Heart left ventricle (tissue), 16 donors: ENCODE measurements around the gene OLIG2. TPM values are rescaled to one million over a fixed set of nuclear protein-coding genes. Genes with fewer than 3 reads are reported as not detected.

Source experiments
- ATAC-seq, 4 donors: fragments of 200-7000 bp; cut with Tn5 transposase; one replicate each; pipeline ENCODE4 v1.9.1; 2020 to 2022; ENCODE audit warnings: moderate library complexity in 4 of 4, mild to moderate bottlenecking in 3 of 4, moderate number of reproducible peaks in 1 of 4
- DNase-seq, 5 donors: peaks; one replicate each; pipeline ENCODE4 v3.0.0-alpha.2; 2020
- H3K27ac ChIP-seq, 12 donors: fragments of 200-600 bp; sonication (generic) in 4 of 12; one replicate each; pipeline versions ENCODE4 v1.5.0 to v1.8.0; 2016 to 2022; ENCODE audit warnings: mild to moderate bottlenecking in 2 of 12
- H3K27me3 ChIP-seq, 9 donors: fragments of 200-600 bp; sonication (generic) in 2 of 9; one replicate each; pipeline versions ENCODE4 v1.5.1 to v1.8.0; 2016 to 2022; ENCODE audit warnings: mild to moderate bottlenecking in 3 of 9
- H3K36me3 ChIP-seq, 9 donors: fragments of 200-600 bp; sonication (generic) in 2 of 9; one replicate each; pipeline versions ENCODE4 v1.5.0 to v1.8.0; 2018 to 2022; ENCODE audit warnings: mild to moderate bottlenecking in 2 of 9
- H3K4me1 ChIP-seq, 12 donors: fragments of 200-600 bp; sonication (generic) in 4 of 12; one replicate each; pipeline versions ENCODE4 v1.5.0 to v1.8.0; 2016 to 2022; ENCODE audit warnings: mild to moderate bottlenecking in 3 of 12
- H3K4me3 ChIP-seq, 12 donors: fragments of 200-600 bp; sonication (generic) in 4 of 12; one replicate each; pipeline versions ENCODE4 v1.5.0 to v1.8.0; 2017 to 2022; ENCODE audit warnings: mild to moderate bottlenecking in 9 of 12, moderate library complexity in 4 of 12
- H3K9me3 ChIP-seq, 12 donors: fragments of 200-600 bp; sonication (generic) in 4 of 12; one replicate each; pipeline versions ENCODE4 v1.5.0 to v1.8.0; 2016 to 2022; ENCODE audit warnings: mild to moderate bottlenecking in 1 of 12
- POLR2A ChIP-seq, 2 donors: fragments of 450-650 bp; IDR thresholded peaks; one replicate each; pipeline ENCODE4 v1.6.1; 2017; ENCODE audit warnings: antibody characterized with exemption in 2 of 2, mild to moderate bottlenecking in 2 of 2, moderate library complexity in 2 of 2
- WGBS, 4 donors: extraction: QIAGEN DNeasy Blood & Tissue Kit in 2 of 4; methylation state at CpG; one replicate each; pipeline versions ENCODE4 v1.1.5 to v1.1.7; 2013 to 2018; 5-methylcytosine and 5-hydroxymethylcytosine counted together
- intact Hi-C, 10 donors: fragments of 100-400 bp; cut with DNase I; formaldehyde crosslinking; loops; one replicate each; pipeline versions ENCODE4 v1.11.1 to v1.14.2; 2022
- long read RNA-seq, 3 donors: library from polyadenylated mRNA; unstranded; transcript quantifications; one replicate each; pipeline ENCODE4 v2.0.0, GENCODE V29; 2020 to 2021
- polyA plus RNA-seq, 2 donors: library from polyadenylated mRNA; stranded (reverse); fragments of 200-250 nt; gene quantifications; one replicate each; pipeline ENCODE4 v1.2.3, GENCODE V29; 2013
- total RNA-seq, 9 donors: library from RNA; depleted of rRNA in 2 of 9; stranded (reverse); fragments of >200 nt in 2 of 9; fragmentation: NEBNext Ultra II Directional in 3 of 9; extraction: Animal tissue kit (Norgen Biotek cat#: 25700) in 3 of 9; gene quantifications; one replicate each; pipeline versions ENCODE4 v1.1.0 to v1.2.4, GENCODE V29; 2016 to 2023
- TF ChIP-seq, protein P1 (sequence below), 12 donors: fragments of 200-600 bp; sonication (generic) in 4 of 12; IDR thresholded peaks; one replicate each; pipeline versions ENCODE4 v1.5.0 to v1.8.0; 2018 to 2022; ENCODE audit warnings: antibody characterized with exemption in 12 of 12, mild to moderate bottlenecking in 5 of 12
- donor health status: ischemic (EF 13 %, LVEDD 7.1; RV severe dilation, severe dysfunction).
- donor health status: healthy with polysubstance abuse.
- donor health status: DM: no; HTN: yes; CAD: no.
- donor health status: DM: no; HTN: no; CAD: no.
- donor health status: ischemic (EF 25% LVEDD 6.9; RV normal size, moderate dysfunction).
- donor health status: ischemic (EF 25% LVEDD 5.7; RV mildly dilated, moderate dysfunction).
- donor health status: healthy.
- donor health status: DM: yes; HTN: yes; CAD: no.
- donor health status: ischemic (EF 35%, LVEDD 5.7; RV mildly dilated, moderate dysfunction).
- donor health status: nonischemic (EF 11% LVEDD 7.7; RV severe dilation, severe dysfunction).
- donor health status: DM: yes; HTN: yes; CAD: no.
- donor health status: PGD.
- donor health status: ischemic (EF 29% LVEDD 5.4; RV normal size, mild dysfunction).
- donor health status: nonischemic (EF 23%, LVEDD 6.1; RV moderate dilation, normal function).

The OLIG2 gene
- not detected for total RNA-seq
- polyA plus RNA-seq = not detected
- long read RNA-seq, donor 1 = 0 reads
- long read RNA-seq, donor 2 = 0 reads
- long read RNA-seq, donor 3 = 0 reads

DNA sequence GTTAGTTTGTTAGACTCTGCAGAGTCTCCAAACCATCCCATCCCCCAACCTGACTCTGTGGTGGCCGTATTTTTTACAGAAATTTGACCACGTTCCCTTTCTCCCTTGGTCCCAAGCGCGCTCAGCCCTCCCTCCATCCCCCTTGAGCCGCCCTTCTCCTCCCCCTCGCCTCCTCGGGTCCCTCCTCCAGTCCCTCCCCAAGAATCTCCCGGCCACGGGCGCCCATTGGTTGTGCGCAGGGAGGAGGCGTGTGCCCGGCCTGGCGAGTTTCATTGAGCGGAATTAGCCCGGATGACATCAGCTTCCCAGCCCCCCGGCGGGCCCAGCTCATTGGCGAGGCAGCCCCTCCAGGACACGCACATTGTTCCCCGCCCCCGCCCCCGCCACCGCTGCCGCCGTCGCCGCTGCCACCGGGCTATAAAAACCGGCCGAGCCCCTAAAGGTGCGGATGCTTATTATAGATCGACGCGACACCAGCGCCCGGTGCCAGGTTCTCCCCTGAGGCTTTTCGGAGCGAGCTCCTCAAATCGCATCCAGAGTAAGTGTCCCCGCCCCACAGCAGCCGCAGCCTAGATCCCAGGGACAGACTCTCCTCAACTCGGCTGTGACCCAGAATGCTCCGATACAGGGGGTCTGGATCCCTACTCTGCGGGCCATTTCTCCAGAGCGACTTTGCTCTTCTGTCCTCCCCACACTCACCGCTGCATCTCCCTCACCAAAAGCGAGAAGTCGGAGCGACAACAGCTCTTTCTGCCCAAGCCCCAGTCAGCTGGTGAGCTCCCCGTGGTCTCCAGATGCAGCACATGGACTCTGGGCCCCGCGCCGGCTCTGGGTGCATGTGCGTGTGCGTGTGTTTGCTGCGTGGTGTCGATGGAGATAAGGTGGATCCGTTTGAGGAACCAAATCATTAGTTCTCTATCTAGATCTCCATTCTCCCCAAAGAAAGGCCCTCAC lies at the start of gene OLIG2:
TSS of gene OLIG2 (plus strand) at position 447 of the 954 bp plus-strand sequence. CDS start 928 bp downstream, outside the sequence.
- 1 to 3% (median 2%) methylated on average over 34 to 59 of the region's 59 CpGs for WGBS, 4 donors
- Histone ChIP-seq H3K36me3 (no peaks in the 10 kb centered on the region), H3K27me3 (peaks cover 81 to 100% (median 99%) of the 10 kb centered on the region in 9 donors), H3K9me3 (no peaks in the 10 kb centered on the region), H3K4me1 (peaks cover 0 to 72% (median 33%) of the 10 kb centered on the region in 12 donors), H3K27ac (no peak within 1 kb of the TSS), H3K4me3 (peak within 1 kb of the TSS in 3 of 12 donors; percentile 16 to 21 (median 20))
- intact Hi-C loops = loop anchor here in 1 of 10 donors (5.0 kb wide), 1 partner anchor 42 kb away; no protein-coding TSS in a partner anchor
- TF ChIP-seq, protein P1, sequence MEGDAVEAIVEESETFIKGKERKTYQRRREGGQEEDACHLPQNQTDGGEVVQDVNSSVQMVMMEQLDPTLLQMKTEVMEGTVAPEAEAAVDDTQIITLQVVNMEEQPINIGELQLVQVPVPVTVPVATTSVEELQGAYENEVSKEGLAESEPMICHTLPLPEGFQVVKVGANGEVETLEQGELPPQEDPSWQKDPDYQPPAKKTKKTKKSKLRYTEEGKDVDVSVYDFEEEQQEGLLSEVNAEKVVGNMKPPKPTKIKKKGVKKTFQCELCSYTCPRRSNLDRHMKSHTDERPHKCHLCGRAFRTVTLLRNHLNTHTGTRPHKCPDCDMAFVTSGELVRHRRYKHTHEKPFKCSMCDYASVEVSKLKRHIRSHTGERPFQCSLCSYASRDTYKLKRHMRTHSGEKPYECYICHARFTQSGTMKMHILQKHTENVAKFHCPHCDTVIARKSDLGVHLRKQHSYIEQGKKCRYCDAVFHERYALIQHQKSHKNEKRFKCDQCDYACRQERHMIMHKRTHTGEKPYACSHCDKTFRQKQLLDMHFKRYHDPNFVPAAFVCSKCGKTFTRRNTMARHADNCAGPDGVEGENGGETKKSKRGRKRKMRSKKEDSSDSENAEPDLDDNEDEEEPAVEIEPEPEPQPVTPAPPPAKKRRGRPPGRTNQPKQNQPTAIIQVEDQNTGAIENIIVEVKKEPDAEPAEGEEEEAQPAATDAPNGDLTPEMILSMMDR (IDR thresholded peaks at IDR 0.05) = no peak
- no peak for TF ChIP-seq POLR2A (IDR thresholded peaks at IDR 0.05)
- DNase-seq = no peak
- ATAC-seq = no peak

DNA sequence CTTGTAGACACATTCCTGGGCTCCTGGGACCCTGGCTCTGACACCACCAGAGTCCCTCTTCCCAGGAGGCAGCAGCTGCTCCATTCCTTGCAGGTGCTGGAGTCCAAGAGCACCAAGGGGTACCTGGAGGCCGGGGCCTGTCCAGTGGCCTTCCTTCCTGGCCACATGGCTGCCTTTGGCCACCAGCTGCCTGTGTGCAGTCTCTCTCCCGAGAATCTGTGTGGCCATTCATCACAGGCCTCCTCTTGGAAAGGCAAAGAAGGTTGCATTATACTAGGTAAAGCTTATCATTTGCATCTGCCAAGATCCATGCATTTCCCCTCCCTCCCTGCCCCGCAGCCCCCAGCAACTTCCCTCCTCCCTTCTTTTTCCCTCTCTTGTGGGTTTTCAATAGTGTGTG lies 48.9 kb upstream of the OLIG2 start:
- Histone ChIP-seq H3K27ac (no peak overlapping the region), H3K9me3 (no peaks in the 10 kb centered on the region), H3K36me3 (no peaks in the 10 kb centered on the region), H3K4me3 (no peak overlapping the region), H3K27me3 (peaks cover 0 to 42% (median 0%) of the 10 kb centered on the region in 9 donors), H3K4me1 (peaks cover 0 to 3% (median 0%) of the 10 kb centered on the region in 12 donors)
- intact Hi-C loops = no loop called here
- ATAC-seq = no peak
- no peak for DNase-seq
- no peak for TF ChIP-seq POLR2A (IDR thresholded peaks at IDR 0.05)
- TF ChIP-seq, protein P1 (IDR thresholded peaks at IDR 0.05) = no peak
- 49 to 61% (median 53%) methylated on average over 3 of the region's 3 CpGs for WGBS, 4 donors

DNA sequence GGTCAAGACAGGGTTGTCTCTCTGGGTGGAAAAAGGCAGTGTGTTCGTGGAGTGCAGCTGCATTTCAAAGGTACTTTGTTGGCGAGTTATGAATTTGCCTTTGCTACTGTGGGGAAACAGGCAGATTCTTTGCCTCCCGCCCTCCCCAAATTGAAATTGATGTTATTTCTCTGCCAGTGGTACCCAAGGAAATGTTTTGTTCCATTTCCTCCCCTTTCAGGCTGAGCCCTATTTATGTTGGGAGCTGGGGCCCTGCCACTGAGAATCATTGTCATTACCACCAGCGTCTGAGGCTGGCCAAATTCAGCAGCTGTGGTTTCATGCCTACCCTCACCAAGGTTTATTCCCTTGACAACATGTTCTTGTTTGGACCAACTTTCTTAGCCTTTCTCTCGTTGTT lies 48.5 kb upstream of the OLIG2 start:
- ATAC-seq (no peak), DNase-seq (no peak)
- 69 to 81% (median 70%) methylated on average over 5 of the region's 5 CpGs for WGBS, 4 donors
- no peaks in the 10 kb centered on the region for H3K36me3 ChIP-seq
- TF ChIP-seq POLR2A (IDR thresholded peaks at IDR 0.05) = no peak
- TF ChIP-seq, protein P1 (IDR thresholded peaks at IDR 0.05) = no peak
- no peak overlapping the region for H3K4me3 ChIP-seq
- H3K27me3 ChIP-seq = peaks cover 0 to 45% (median 0%) of the 10 kb centered on the region in 9 donors
- intact Hi-C loops = no loop called here
- H3K9me3 ChIP-seq = no peaks in the 10 kb centered on the region
- H3K4me1 ChIP-seq = peaks cover 0 to 2% (median 0%) of the 10 kb centered on the region in 12 donors
- no peak overlapping the region for H3K27ac ChIP-seq
